ENCODE measurements around the gene GRIK4.

Gene GRIK4

DNA sequence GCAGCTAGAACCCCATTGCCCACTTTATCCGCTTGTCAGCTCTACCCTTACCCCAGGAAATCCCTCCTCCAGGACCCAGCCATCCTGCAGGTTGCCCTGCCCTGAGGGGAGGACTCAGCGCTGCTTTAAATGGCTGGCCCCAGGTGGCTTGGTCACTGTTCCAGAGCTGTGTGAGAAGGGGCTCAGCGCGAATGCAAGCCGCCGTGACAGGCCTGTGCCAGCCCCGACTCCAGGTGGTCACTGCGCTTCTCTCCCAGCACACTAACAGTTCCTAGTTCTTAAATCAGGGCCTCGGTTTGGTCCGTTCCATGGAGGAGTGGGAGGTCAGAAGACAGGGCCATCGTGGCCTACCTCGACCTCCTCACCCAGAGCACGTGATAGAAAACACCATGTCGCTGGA is 446.6 kb downstream of the GRIK4 start:
- no peaks in the 10 kb centered on the region for H3K36me3 ChIP-seq (ENCODE audit: insufficient read depth, low read length)
- peaks cover 14% of the 10 kb centered on the region; the same call in 1 of the 2 replicates for H3K4me1 ChIP-seq (ENCODE audit: insufficient read depth, low read length)
- H3K27me3 ChIP-seq (ENCODE audit: insufficient read depth, low read length) = no peaks in the 10 kb centered on the region
- no peak overlapping the region for H3K27ac ChIP-seq (ENCODE audit: low read depth, low read length)
- H3K9ac ChIP-seq (ENCODE audit: low read depth, low read length) = no peak overlapping the region
- no peak overlapping the region for H3K4me3 ChIP-seq (ENCODE audit: low read length)
- H3K9me3 ChIP-seq (ENCODE audit: insufficient read depth, low read depth, low read length) = no peaks in the 10 kb centered on the region
- WGBS = 94% methylated on average over 14 of the region's 14 CpGs

DNA sequence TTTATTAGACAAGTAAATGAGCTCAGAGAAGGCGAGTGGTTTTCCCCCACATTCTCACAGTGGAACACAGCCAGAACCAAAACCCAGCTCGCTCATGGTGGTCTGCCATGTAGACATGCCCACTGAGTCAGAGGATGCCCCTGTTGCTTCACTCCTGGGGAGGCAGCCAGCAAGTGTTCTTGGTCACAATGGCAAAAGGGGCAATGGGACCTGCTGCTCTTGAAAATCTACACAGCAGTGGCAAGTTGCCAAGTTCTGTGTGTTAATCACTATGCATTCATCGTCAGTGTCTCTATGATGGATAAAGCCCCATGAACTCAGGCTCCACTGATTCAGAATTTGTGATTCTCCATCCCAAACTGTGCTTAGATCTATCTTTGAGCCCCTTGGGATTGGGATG is 447.6 kb downstream of the GRIK4 start:
- Histone ChIP-seq H3K4me3 (ENCODE audit: low read length) (no peak overlapping the region), H3K27me3 (ENCODE audit: insufficient read depth, low read length) (no peaks in the 10 kb centered on the region), H3K4me1 (ENCODE audit: insufficient read depth, low read length) (0 out of 2 replicates have a peak, but pooled peaks cover 11% of the 10 kb centered on the region), H3K27ac (ENCODE audit: low read depth, low read length) (no peak overlapping the region), H3K9ac (ENCODE audit: low read depth, low read length) (no peak overlapping the region), H3K36me3 (ENCODE audit: insufficient read depth, low read length) (no peaks in the 10 kb centered on the region), H3K9me3 (ENCODE audit: insufficient read depth, low read depth, low read length) (no peaks in the 10 kb centered on the region)
- 90% methylated on average over 3 of the region's 3 CpGs for WGBS

DNA sequence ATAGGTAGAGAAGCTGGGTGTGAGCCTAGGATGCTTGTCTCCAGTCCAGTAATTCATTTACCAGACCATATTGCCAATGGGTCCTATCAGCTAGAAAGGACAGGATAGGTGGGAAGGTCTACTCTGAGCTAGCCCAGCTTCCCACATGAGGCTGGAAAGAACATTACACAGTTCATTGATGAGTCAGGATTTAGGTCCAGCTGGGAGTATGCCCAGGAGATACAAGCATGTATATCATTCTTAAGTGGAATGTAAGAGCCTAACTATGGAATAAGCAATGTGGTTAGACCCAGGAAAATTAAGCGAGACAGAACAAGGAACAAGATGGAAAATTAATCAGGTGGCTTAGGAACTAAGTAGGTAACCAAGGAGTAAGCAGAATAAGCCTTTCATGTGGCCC is 453.3 kb downstream of the GRIK4 start:
- Histone ChIP-seq H3K36me3 (ENCODE audit: insufficient read depth, low read length) (no peaks in the 10 kb centered on the region), H3K9me3 (ENCODE audit: insufficient read depth, low read depth, low read length) (no peaks in the 10 kb centered on the region), H3K9ac (ENCODE audit: low read depth, low read length) (no peak overlapping the region), H3K27ac (ENCODE audit: low read depth, low read length) (no peak overlapping the region), H3K27me3 (ENCODE audit: insufficient read depth, low read length) (no peaks in the 10 kb centered on the region), H3K4me1 (ENCODE audit: insufficient read depth, low read length) (no peaks in the 10 kb centered on the region), H3K4me3 (ENCODE audit: low read length) (no peak overlapping the region)
- WGBS = 97% methylated on average over 1 of the region's 1 CpG

GRCh38 chr11:120966840-120967239 is 455.3 kb downstream of the GRIK4 start:
- Histone ChIP-seq H3K27ac (ENCODE audit: low read depth, low read length) (no peak overlapping the region), H3K9me3 (ENCODE audit: insufficient read depth, low read depth, low read length) (no peaks in the 10 kb centered on the region), H3K27me3 (ENCODE audit: insufficient read depth, low read length) (no peaks in the 10 kb centered on the region)

GRCh38 chr11:120969993-120970392 is 458.4 kb downstream of the GRIK4 start:
- Histone ChIP-seq H3K27ac (ENCODE audit: low read depth, low read length) (no peak overlapping the region), H3K27me3 (ENCODE audit: insufficient read depth, low read length) (no peaks in the 10 kb centered on the region), H3K9me3 (ENCODE audit: insufficient read depth, low read depth, low read length) (no peaks in the 10 kb centered on the region), H3K9ac (ENCODE audit: low read depth, low read length) (no peak overlapping the region), H3K36me3 (ENCODE audit: insufficient read depth, low read length) (no peaks in the 10 kb centered on the region), H3K4me1 (ENCODE audit: insufficient read depth, low read length) (no peaks in the 10 kb centered on the region), H3K4me3 (ENCODE audit: low read length) (no peak overlapping the region)
- 96% methylated on average over 6 of the region's 6 CpGs for WGBS

More at GRCh38 chr11:120966840-120967239, 455.3 kb downstream of the GRIK4 start:
- Histone ChIP-seq H3K36me3 (ENCODE audit: insufficient read depth, low read length) (no peaks in the 10 kb centered on the region), H3K4me3 (ENCODE audit: low read length) (no peak overlapping the region), H3K9ac (ENCODE audit: low read depth, low read length) (no peak overlapping the region), H3K4me1 (ENCODE audit: insufficient read depth, low read length) (no peaks in the 10 kb centered on the region)
- WGBS = 93% methylated on average over 14 of the region's 14 CpGs

GRCh38 chr11:120971825-120972224 is 460.3 kb downstream of the GRIK4 start:
- Histone ChIP-seq H3K9me3 (ENCODE audit: insufficient read depth, low read depth, low read length) (no peaks in the 10 kb centered on the region), H3K27me3 (ENCODE audit: insufficient read depth, low read length) (no peaks in the 10 kb centered on the region), H3K36me3 (ENCODE audit: insufficient read depth, low read length) (no peaks in the 10 kb centered on the region), H3K4me3 (ENCODE audit: low read length) (no peak overlapping the region), H3K4me1 (ENCODE audit: insufficient read depth, low read length) (no peaks in the 10 kb centered on the region), H3K9ac (ENCODE audit: low read depth, low read length) (no peak overlapping the region), H3K27ac (ENCODE audit: low read depth, low read length) (no peak overlapping the region)
- 95% methylated on average over 4 of the region's 4 CpGs for WGBS

DNA sequence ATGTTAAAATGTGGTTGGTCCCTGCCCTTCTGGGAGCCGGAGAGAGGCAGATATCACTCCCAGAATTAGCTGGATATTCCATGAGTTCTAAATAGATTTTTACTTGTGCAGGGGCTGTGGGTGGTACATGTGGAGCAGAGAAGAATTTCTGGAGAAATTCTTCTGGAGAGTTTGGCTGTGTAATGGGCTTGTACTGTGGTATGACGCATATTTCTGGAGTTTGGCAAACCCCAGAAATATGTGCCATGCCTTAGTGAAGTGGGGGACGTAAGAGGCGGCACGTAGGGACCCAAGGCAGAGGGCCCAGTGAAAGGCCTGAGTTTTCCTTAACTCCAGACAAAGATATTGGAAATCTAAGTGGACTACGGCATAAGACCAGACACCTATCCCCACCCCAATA is 461.1 kb downstream of the GRIK4 start:
- Histone ChIP-seq H3K9ac (ENCODE audit: low read depth, low read length) (no peak overlapping the region), H3K27me3 (ENCODE audit: insufficient read depth, low read length) (no peaks in the 10 kb centered on the region), H3K27ac (ENCODE audit: low read depth, low read length) (no peak overlapping the region), H3K4me1 (ENCODE audit: insufficient read depth, low read length) (no peaks in the 10 kb centered on the region), H3K9me3 (ENCODE audit: insufficient read depth, low read depth, low read length) (no peaks in the 10 kb centered on the region), H3K4me3 (ENCODE audit: low read length) (no peak overlapping the region), H3K36me3 (ENCODE audit: insufficient read depth, low read length) (no peaks in the 10 kb centered on the region)
- WGBS = 96% methylated on average over 6 of the region's 6 CpGs

DNA sequence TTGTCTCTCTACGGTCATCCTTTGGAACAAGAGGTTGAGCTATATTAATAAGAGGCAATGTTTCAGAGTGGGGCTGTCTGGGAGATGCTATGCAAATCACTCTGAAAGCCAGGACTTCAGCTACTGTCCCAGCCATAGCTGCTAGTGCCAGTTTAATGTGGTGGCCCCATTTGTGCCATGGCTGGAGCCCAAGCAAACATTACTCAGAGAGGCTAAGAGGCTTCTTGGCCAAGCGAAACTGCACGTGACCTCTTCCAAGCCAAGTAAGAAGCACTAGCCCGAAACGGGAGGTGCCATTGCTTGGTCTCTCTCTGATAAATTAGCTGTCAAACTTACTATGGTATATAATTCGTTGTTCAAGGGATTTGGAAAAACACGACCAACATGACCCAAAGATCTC is 462.0 kb downstream of the GRIK4 start:
- Histone ChIP-seq H3K9me3 (ENCODE audit: insufficient read depth, low read depth, low read length) (no peaks in the 10 kb centered on the region), H3K9ac (ENCODE audit: low read depth, low read length) (no peak overlapping the region), H3K36me3 (ENCODE audit: insufficient read depth, low read length) (no peaks in the 10 kb centered on the region), H3K27me3 (ENCODE audit: insufficient read depth, low read length) (no peaks in the 10 kb centered on the region), H3K4me1 (ENCODE audit: insufficient read depth, low read length) (no peaks in the 10 kb centered on the region), H3K4me3 (ENCODE audit: low read length) (no peak overlapping the region), H3K27ac (ENCODE audit: low read depth, low read length) (no peak overlapping the region)
- 86% methylated on average over 7 of the region's 7 CpGs for WGBS

GRCh38 chr11:120974466-120974865 is 462.9 kb downstream of the GRIK4 start:
- H3K9ac ChIP-seq (ENCODE audit: low read depth, low read length) = no peak overlapping the region
- H3K27me3 ChIP-seq (ENCODE audit: insufficient read depth, low read length) = no peaks in the 10 kb centered on the region
- no peaks in the 10 kb centered on the region for H3K9me3 ChIP-seq (ENCODE audit: insufficient read depth, low read depth, low read length)
- no peak overlapping the region for H3K4me3 ChIP-seq (ENCODE audit: low read length)
- WGBS = 94% methylated on average over 9 of the region's 9 CpGs
- H3K4me1 ChIP-seq (ENCODE audit: insufficient read depth, low read length) = no peaks in the 10 kb centered on the region
- no peaks in the 10 kb centered on the region for H3K36me3 ChIP-seq (ENCODE audit: insufficient read depth, low read length)
- no peak overlapping the region for H3K27ac ChIP-seq (ENCODE audit: low read depth, low read length)

GRCh38 chr11:120974965-120975364 is 463.4 kb downstream of the GRIK4 start:
- Histone ChIP-seq H3K36me3 (ENCODE audit: insufficient read depth, low read length) (no peaks in the 10 kb centered on the region), H3K9me3 (ENCODE audit: insufficient read depth, low read depth, low read length) (no peaks in the 10 kb centered on the region), H3K4me3 (ENCODE audit: low read length) (no peak overlapping the region), H3K27me3 (ENCODE audit: insufficient read depth, low read length) (no peaks in the 10 kb centered on the region), H3K9ac (ENCODE audit: low read depth, low read length) (no peak overlapping the region), H3K27ac (ENCODE audit: low read depth, low read length) (no peak overlapping the region), H3K4me1 (ENCODE audit: insufficient read depth, low read length) (no peaks in the 10 kb centered on the region)
- 64% methylated on average over 4 of the region's 4 CpGs for WGBS

- H3K4me3 ChIP-seq (ENCODE audit: low read length) = no peak overlapping the region
- no peaks in the 10 kb centered on the region for H3K4me1 ChIP-seq (ENCODE audit: insufficient read depth, low read length)
- WGBS = 83% methylated on average over 10 of the region's 10 CpGs
- H3K9me3 ChIP-seq (ENCODE audit: insufficient read depth, low read depth, low read length) = no peaks in the 10 kb centered on the region
- H3K27me3 ChIP-seq (ENCODE audit: insufficient read depth, low read length) = no peaks in the 10 kb centered on the region
- H3K9ac ChIP-seq (ENCODE audit: low read depth, low read length) = no peak overlapping the region
- H3K36me3 ChIP-seq (ENCODE audit: insufficient read depth, low read length) = no peaks in the 10 kb centered on the region
- no peak overlapping the region for H3K27ac ChIP-seq (ENCODE audit: low read depth, low read length)
Observed at GRCh38 chr11:120977266-120978137, 466.0 kb downstream of the GRIK4 start.

All from HUES64 (cell line).